AG04450 (cell line): ENCODE results near the gene ITIH6. TPM values are rescaled to one million over a fixed set of nuclear protein-coding genes. Genes with fewer than 3 reads are reported as not detected.

ENCODE experiments used
- CTCF ChIA-PET: fragments of 300-600, 350-600 bp; formaldehyde crosslinking; extraction: SDS; loops from one replicate; lab custom pipeline; 2022; ENCODE audit warnings: antibody characterized with exemption, inconsistent platforms; lab: Charles Lee
- POLR2A ChIA-PET: fragments of 350-600 bp; formaldehyde crosslinking; extraction: SDS; loops from one replicate; lab custom pipeline; 2021; ENCODE audit warnings: antibody characterized with exemption, inconsistent platforms; lab: Yijun Ruan, JAX
- DNase-seq: peaks from one replicate; pipeline ENCODE4 v3.0.0-alpha.2; 2011; ENCODE audit warnings: low read depth, low spot score
- H3K27ac ChIP-seq: one replicate; pipeline ENCODE4 v1.5.1; 2012; ENCODE audit warnings: low read depth, low read length, control low read depth
- H3K27me3 ChIP-seq: one replicate; pipeline ENCODE4 v1.6.0; 2012; ENCODE audit warnings: low read length; ENCODE audit not compliant: control insufficient read depth, insufficient read depth
- H3K4me3 ChIP-seq: 2 replicates; pipeline ENCODE4 v1.5.1; 2011; ENCODE audit warnings: mild to moderate bottlenecking, low read depth, low read length, control low read depth
- H3K9me3 ChIP-seq: 2 replicates; pipeline ENCODE4 v1.5.1; 2012; ENCODE audit warnings: low read length; ENCODE audit not compliant: control insufficient read depth, insufficient read depth
- CTCF ChIP-seq: IDR thresholded peaks from 2 replicates; pipeline ENCODE4 v1.5.1; 2011; ENCODE audit warnings: low read depth, low read length, control low read depth, inconsistent platforms
- polyA plus RNA-seq: library from polyadenylated mRNA; depleted of rRNA; stranded (reverse); fragments of >200 nt; gene quantifications from 2 replicates; pipeline ENCODE4 v1.2.3, GENCODE V29; 2011

The ITIH6 gene
- polyA plus RNA-seq, 1 experiment, result not detected

- Histone ChIP-seq H3K27ac (no peak overlapping the region), H3K27me3 (no peaks in the 10 kb centered on the region), H3K9me3 (no peaks in the 10 kb centered on the region), H3K4me3 (no peak overlapping the region)
- no peak for DNase-seq
- no peak for TF ChIP-seq CTCF
- POLR2A ChIA-PET, result no interaction called here
- CTCF ChIA-PET, result no interaction called here
Measured at GRCh38 chrX:54820737-54821136, 22.7 kb upstream of the ITIH6 start.

GRCh38 chrX:54819201-54819600 is 21.1 kb upstream of the ITIH6 start:
- ChIA-PET POLR2A (no interaction called here), CTCF (no interaction called here)
- H3K9me3 ChIP-seq, result no peaks in the 10 kb centered on the region
- no peaks in the 10 kb centered on the region for H3K27me3 ChIP-seq
- H3K27ac ChIP-seq, result no peak overlapping the region
- no peak for DNase-seq
- no peak for TF ChIP-seq CTCF
- H3K4me3 ChIP-seq, result no peak overlapping the region

GRCh38 chrX:54818221-54818620 is 20.2 kb upstream of the ITIH6 start:
- no peak overlapping the region for H3K27ac ChIP-seq
- DNase-seq, result no peak
- no peak overlapping the region for H3K4me3 ChIP-seq
- H3K9me3 ChIP-seq, result no peaks in the 10 kb centered on the region
- TF ChIP-seq CTCF, result no peak
- POLR2A ChIA-PET, result interaction anchor here (0.6 to 1.6 kb wide), 2 partner anchors 10 to 17 kb away, joined by 3 to 5 read pairs; no protein-coding TSS in a partner anchor
- CTCF ChIA-PET, result no interaction called here
- H3K27me3 ChIP-seq, result no peaks in the 10 kb centered on the region

- TF ChIP-seq CTCF, result no peak
- H3K9me3 ChIP-seq, result no peaks in the 10 kb centered on the region
- H3K27ac ChIP-seq, result no peak overlapping the region
- H3K27me3 ChIP-seq, result no peaks in the 10 kb centered on the region
- ChIA-PET CTCF (no interaction called here), POLR2A (interaction anchor here (1.6 kb wide), 1 partner anchor 9 kb away, joined by 5 read pairs; no protein-coding TSS in a partner anchor)
- no peak for DNase-seq
- H3K4me3 ChIP-seq, result no peak overlapping the region
Measured at GRCh38 chrX:54817220-54817820, 19.3 kb upstream of the ITIH6 start.

GRCh38 chrX:54812306-54812705 is 14.3 kb upstream of the ITIH6 start:
- no peaks in the 10 kb centered on the region for H3K9me3 ChIP-seq
- H3K27ac ChIP-seq, result no peak overlapping the region
- ChIA-PET CTCF (no interaction called here), POLR2A (no interaction called here)
- no peak overlapping the region for H3K4me3 ChIP-seq
- no peak for TF ChIP-seq CTCF
- no peak for DNase-seq
- H3K27me3 ChIP-seq, result no peaks in the 10 kb centered on the region
